ENCODE results near the gene GCLC. TPM values are rescaled to one million over a fixed set of nuclear protein-coding genes. Genes with fewer than 3 reads are reported as not detected.

GCLC gene
- total RNA-seq, 1 experiment from 2014 or later, result 37.2 TPM

DNA sequence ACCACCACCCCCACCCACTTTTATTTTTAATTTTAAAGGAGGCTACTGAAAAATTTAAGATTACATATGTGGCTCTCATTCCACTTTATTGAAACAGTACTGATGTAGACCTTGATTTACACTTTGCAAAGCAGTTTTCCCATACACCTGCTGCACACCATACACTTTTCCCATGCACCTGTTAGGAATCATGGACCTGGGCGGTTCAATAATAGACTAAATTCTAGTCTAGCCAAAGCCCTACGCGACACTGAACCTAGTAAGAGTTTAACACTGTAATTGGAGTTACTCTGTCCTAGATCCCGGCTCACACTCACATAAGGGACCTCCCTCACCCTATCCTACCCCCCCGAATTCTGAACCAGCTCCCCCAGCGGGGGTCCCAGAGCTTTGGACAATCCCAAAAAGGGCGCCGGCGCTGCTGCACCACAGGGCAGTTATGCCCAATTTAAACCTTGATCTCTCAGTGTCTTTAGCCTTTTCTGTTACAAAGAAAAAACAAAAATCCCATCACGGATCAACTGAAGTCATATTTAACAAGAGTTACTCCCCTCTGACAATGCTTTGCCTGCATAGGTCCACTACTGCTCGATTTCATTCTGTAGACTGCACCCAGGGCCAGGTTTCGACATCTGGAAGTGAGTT lies 2.4 kb upstream of the GCLC start:
- in situ Hi-C loops (cut with HindIII; ENCODE audit: low pct_unique_long_range_greater_than_20kb, low sequenced_read_pairs), result no loop called here
- H3K27ac ChIP-seq (ENCODE audit: low read length), result peak overlapping the region; percentile 81
- no peak for DNase-seq (ENCODE audit: low read depth, low spot score)
- peaks cover 16% of the 10 kb centered on the region for H3K4me1 ChIP-seq (ENCODE audit: control insufficient read depth, insufficient read depth, low read length)
- TF ChIP-seq, protein P1, sequence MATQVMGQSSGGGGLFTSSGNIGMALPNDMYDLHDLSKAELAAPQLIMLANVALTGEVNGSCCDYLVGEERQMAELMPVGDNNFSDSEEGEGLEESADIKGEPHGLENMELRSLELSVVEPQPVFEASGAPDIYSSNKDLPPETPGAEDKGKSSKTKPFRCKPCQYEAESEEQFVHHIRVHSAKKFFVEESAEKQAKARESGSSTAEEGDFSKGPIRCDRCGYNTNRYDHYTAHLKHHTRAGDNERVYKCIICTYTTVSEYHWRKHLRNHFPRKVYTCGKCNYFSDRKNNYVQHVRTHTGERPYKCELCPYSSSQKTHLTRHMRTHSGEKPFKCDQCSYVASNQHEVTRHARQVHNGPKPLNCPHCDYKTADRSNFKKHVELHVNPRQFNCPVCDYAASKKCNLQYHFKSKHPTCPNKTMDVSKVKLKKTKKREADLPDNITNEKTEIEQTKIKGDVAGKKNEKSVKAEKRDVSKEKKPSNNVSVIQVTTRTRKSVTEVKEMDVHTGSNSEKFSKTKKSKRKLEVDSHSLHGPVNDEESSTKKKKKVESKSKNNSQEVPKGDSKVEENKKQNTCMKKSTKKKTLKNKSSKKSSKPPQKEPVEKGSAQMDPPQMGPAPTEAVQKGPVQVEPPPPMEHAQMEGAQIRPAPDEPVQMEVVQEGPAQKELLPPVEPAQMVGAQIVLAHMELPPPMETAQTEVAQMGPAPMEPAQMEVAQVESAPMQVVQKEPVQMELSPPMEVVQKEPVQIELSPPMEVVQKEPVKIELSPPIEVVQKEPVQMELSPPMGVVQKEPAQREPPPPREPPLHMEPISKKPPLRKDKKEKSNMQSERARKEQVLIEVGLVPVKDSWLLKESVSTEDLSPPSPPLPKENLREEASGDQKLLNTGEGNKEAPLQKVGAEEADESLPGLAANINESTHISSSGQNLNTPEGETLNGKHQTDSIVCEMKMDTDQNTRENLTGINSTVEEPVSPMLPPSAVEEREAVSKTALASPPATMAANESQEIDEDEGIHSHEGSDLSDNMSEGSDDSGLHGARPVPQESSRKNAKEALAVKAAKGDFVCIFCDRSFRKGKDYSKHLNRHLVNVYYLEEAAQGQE (IDR thresholded peaks at IDR 0.05; ENCODE audit: insufficient read depth in 1 of 2, low read depth in 2 of 2, low read length in 1 of 2), result no peak
- no peak for TF ChIP-seq TCF7L2 (IDR thresholded peaks at IDR 0.05; ENCODE audit: low read depth, low read length)
- no peak for TF ChIP-seq SIN3A (IDR thresholded peaks at IDR 0.05; ENCODE audit: borderline replicate concordance, insufficient read depth, low read depth, low read length)
- TF ChIP-seq, protein P2, sequence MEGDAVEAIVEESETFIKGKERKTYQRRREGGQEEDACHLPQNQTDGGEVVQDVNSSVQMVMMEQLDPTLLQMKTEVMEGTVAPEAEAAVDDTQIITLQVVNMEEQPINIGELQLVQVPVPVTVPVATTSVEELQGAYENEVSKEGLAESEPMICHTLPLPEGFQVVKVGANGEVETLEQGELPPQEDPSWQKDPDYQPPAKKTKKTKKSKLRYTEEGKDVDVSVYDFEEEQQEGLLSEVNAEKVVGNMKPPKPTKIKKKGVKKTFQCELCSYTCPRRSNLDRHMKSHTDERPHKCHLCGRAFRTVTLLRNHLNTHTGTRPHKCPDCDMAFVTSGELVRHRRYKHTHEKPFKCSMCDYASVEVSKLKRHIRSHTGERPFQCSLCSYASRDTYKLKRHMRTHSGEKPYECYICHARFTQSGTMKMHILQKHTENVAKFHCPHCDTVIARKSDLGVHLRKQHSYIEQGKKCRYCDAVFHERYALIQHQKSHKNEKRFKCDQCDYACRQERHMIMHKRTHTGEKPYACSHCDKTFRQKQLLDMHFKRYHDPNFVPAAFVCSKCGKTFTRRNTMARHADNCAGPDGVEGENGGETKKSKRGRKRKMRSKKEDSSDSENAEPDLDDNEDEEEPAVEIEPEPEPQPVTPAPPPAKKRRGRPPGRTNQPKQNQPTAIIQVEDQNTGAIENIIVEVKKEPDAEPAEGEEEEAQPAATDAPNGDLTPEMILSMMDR (IDR thresholded peaks at IDR 0.05), result no peak
- no peak for TF ChIP-seq POLR2AphosphoS5 (IDR thresholded peaks at IDR 0.05; ENCODE audit: low read depth, low read length)
- ChIA-PET CTCF (no interaction called here), POLR2A (no interaction called here)
- ATAC-seq, result peak; percentile 4
- peak overlapping the region; percentile 67 to 100 for H3K4me3 ChIP-seq (ENCODE audit: low read depth in 2 of 2, low read length in 2 of 2)
- H3K36me3 ChIP-seq (ENCODE audit: control insufficient read depth, insufficient read depth, low read length), result no peaks in the 10 kb centered on the region; the same call in 1 of the 2 replicates
- H3K27me3 ChIP-seq (ENCODE audit: control insufficient read depth, insufficient read depth, low read length), result no peaks in the 10 kb centered on the region
- no TSS peak for BruUV-seq (replicated peaks)
- H3K9me3 ChIP-seq (ENCODE audit: control insufficient read depth, insufficient read depth, low read depth, low read length), result no peaks in the 10 kb centered on the region
- intact Hi-C loops (cut with micrococcal nuclease; ENCODE audit: unreplicated experiment), result no loop called here

DNA sequence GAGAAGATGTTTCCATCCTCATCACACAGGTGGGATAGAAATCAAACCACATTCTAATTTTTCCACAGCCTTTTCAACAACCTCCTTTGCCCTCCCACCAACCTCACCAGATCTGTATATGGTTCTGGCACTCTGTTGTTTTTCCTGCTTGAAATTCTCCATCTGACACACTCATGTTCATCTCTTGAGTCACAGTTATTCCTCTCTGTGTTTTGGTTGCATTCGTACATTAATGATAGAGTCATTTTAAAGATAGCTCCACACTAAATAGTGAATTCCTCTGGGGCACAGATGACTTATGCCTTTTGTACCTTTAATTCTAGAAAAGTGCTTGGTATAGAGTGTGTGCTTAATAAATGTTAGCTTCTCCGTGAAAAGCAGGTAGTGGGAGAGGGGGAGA lies 1.4 kb upstream of the GCLC start:
- Histone ChIP-seq H3K9me3 (ENCODE audit: control insufficient read depth, insufficient read depth, low read depth, low read length) (no peaks in the 10 kb centered on the region), H3K4me3 (ENCODE audit: low read depth in 2 of 2, low read length in 2 of 2) (no peak overlapping the region), H3K27ac (ENCODE audit: low read length) (no peak overlapping the region), H3K27me3 (ENCODE audit: control insufficient read depth, insufficient read depth, low read length) (no peaks in the 10 kb centered on the region), H3K36me3 (ENCODE audit: control insufficient read depth, insufficient read depth, low read length) (no peaks in the 10 kb centered on the region; the same call in 1 of the 2 replicates), H3K4me1 (ENCODE audit: control insufficient read depth, insufficient read depth, low read length) (peaks cover 16% of the 10 kb centered on the region)
- no peak for ATAC-seq
- intact Hi-C loops (cut with micrococcal nuclease; ENCODE audit: unreplicated experiment), result no loop called here
- ChIA-PET CTCF (no interaction called here), POLR2A (no interaction called here)
- no TSS peak for BruUV-seq (replicated peaks)
- in situ Hi-C loops (cut with HindIII; ENCODE audit: low pct_unique_long_range_greater_than_20kb, low sequenced_read_pairs), result no loop called here
- TF ChIP-seq, protein P2 (IDR thresholded peaks at IDR 0.05), result no peak
- TF ChIP-seq SIN3A (IDR thresholded peaks at IDR 0.05; ENCODE audit: borderline replicate concordance, insufficient read depth, low read depth, low read length) (no peak), TCF7L2 (IDR thresholded peaks at IDR 0.05; ENCODE audit: low read depth, low read length) (no peak), POLR2AphosphoS5 (IDR thresholded peaks at IDR 0.05; ENCODE audit: low read depth, low read length) (no peak)
- TF ChIP-seq, protein P1 (IDR thresholded peaks at IDR 0.05; ENCODE audit: insufficient read depth in 1 of 2, low read depth in 2 of 2, low read length in 1 of 2), result no peak
- no peak for DNase-seq (ENCODE audit: low read depth, low spot score)

Measured in Panc1 (cell line).